Dermis microvascular lymphatic vessel endothelial cell (primary cell): ENCODE measurements around the gene LYPD5. TPM values are rescaled to one million over a fixed set of nuclear protein-coding genes. Genes with fewer than 3 reads are reported as not detected.
"Not testable (repeated sequence)": the region's sequence is repeated elsewhere in the genome, so short reads cannot be mapped to it uniquely, and the experiment has no call there.

Experiments used
- DNase-seq, 2 donors: peaks; one replicate each; pipeline versions ENCODE4 v3.0.0 to v3.0.0-alpha.2; 2010; ENCODE audit warnings: low read depth in 2 of 2
- total RNA-seq: library from RNA; depleted of rRNA; stranded (reverse); fragments of >200 nt; gene quantifications from 2 replicates; pipeline ENCODE4 v1.2.1, GENCODE V29; 2014

LYPD5 gene
- total RNA-seq, 1 donor from 2014 or later = 0.39 TPM

DNA sequence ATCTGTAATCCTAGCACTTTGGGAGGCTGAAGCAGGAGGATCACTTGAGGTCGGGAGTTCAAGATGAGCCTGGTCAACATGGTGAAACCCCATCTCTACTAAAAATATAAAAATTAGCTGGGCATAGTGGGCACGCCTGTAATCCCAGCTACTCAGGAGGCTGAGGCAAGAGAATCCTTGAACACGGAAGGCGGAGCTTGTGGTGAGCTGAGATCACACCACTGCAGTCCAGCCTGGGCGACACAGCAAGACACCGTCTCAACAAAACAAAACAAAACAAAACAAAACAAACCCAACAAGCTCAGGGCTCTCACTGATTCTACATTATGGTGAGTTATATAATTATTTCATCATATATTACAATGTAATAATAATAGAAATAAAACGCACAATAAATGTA, 4.2 kb upstream of the LYPD5 start:
- not testable (repeated sequence) for DNase-seq

DNA sequence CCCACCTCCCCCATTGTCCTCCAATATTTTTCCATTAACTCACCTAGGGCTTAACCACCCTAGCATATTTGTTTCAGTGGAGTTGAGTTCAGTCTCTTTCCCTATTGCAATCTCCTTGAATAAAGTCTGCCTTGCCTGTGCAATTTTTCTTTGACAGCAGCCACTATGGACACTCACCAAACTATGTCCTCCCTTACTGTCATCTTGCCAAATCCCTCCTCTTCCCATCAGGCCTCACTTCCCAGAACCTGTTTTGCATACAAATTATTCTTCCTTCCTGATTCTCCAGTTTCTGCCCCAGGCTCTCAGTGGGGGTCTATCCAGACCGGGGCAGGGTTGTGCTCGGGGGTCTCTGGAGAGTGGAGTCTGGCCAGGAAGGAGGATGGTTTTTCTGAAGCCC, 2.2 kb upstream of the LYPD5 start:
- no peak for DNase-seq

DNA sequence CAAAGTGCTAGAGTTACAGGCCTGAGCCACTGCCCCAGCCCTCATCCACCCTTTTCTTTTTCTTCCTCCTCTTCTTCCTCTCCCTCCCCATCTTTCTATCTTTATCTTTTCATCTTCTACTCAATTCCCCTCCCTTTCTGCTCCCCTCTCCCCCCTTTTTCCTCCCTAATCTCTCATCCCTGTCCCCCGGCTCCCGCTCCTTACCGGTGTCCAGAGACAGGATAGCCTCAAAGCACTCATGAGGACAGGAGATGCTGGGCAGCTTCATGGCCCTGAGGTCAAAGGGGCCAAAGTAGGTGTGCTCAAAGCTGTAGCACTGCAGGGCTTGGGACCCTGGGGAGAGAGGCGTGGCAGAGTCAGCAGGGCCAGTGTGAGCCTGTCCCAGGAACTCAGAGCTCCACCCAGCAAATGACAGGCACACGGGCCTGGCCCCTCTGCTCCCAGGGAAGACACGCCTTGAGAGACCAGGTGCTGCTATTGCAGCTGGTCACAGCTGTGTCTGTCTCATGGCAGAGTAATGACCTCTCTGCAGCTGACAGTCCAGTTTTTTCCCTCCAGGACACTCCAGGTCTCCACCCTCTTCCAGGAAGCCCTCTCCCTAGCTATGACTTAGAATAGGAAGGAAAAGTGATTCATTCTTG, 2.6 kb downstream of the LYPD5 start:
- DNase-seq = peak in 1 of 2 donors; percentile 21

DNA sequence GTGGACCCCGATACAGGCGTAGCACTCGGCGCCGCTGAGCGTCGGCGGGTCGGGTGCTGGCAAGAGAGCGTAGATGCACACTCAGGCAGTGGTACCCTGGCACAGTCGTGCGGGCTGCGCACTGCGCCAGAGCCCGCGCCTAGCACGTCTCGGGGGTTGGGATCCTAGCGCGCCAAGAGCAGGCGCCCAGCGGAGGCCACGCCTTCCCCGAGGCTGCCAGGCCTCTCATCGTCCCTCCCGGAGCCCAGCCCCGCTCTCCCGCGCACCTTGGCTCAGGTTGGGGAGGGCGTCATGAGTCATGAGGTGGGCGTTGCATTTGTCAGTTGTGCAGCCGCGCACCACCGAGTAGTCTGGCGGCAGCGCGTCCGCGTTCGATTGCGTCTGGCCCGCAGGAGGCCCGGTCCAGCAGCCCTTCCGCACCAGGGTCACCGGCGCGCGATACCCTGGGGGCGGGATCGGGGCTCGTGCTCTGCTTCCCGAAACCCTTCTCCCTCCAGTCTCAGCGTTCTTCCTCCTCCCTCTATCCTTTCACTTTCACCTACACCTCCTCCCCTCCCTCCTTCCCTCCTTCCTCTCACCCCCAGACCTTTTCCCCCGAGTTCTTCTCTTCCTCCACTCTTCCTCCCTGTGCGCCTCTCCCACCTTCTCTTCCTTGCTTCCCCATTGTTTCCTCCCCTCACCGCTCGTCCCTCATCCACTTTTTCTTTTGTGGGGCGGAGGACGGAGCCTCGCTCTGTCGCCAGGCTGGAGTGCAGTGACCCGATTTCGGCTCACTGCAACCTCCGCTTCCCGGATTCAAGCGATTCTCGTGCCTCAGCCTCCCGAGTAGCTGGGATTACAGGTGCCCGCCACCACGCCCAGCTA, 3.5 kb downstream of the LYPD5 start:
- DNase-seq = peak in 1 of 2 donors; percentile 22

DNA sequence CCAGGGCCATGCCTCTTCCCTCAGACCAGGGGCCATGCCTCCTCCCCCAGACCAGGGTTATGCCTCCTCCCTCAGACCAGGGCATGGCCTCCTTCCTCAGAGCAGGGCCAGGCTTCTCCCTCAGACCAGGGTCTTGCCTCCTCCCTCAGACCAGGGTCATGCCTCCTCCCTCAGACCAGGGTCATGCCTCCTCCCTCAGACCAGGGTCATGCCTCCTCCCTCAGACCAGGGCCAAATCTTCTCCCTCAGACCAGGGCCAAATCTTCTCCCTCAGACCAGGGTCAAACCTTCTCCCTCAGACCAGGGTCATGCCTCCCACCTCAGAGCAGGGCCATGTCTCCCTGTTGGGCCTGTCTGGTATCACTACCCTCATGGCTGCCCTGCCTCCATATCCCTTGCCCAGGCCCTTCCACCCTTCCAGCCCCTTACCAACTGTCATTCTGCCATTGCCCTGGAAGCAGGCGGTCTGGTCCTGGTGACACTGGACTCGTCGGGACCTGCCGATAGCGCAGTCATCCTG, 4.2 kb downstream of the LYPD5 start:
- no peak for DNase-seq

DNA sequence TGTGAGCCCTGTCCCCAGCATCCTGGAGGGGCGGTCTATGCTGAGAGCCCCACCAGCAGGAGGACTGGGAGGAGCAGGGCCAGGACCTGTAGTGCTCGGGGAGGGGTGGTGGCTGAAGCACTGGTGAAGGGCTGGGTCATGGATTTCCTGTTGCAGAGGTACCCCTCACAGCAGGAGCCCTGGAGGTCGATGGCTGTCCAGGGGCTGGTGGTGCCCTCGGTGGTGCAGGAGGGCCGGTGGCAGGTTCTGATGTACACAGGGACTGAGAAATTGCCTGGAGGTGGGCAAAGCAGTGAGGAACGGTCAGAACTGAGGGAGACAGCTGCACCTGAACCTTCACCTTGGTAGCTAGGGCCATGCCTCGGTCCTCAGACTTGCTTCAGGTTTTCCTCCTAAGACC, 4.7 kb downstream of the LYPD5 start:
- no peak for DNase-seq

DNA sequence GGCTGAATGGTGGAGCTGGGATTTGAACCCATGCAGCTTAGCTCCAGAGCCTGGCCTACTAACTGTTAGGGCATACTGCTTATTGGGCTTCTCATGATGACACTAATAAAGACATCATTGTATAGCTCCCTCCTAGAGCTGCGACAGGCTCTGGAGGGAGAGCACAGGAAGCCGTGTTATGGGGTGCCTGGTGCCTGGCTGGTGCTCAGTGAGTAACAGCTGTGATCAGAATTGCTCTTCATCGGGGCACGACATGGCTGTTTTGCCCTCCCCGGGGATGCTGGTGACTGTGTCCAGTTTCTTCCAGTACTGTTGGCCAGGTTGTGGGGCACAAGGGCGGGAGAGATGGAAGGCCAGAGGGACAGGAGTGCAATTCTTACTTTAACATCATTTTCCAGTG, 5.1 kb downstream of the LYPD5 start:
- DNase-seq = no peak

DNA sequence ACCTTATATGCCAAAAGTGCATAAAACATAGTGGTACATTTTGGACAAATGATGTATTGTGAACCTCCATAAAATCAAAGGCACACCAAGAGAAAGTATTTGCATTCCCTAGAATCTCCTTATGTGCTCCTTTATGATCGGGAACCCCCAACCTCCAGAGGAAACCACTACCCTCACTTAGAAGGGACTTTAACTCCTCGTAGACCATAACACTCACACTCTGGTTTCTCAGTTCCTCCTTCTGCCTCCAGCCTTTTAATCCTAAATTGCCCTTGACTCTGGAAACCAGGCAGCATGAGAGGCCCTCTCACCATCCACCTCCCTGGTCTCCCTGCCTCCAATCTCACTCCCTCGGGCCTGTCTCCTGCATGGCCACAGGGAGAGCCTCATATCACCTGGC, 11.7 kb downstream of the LYPD5 start:
- DNase-seq = no peak

DNA sequence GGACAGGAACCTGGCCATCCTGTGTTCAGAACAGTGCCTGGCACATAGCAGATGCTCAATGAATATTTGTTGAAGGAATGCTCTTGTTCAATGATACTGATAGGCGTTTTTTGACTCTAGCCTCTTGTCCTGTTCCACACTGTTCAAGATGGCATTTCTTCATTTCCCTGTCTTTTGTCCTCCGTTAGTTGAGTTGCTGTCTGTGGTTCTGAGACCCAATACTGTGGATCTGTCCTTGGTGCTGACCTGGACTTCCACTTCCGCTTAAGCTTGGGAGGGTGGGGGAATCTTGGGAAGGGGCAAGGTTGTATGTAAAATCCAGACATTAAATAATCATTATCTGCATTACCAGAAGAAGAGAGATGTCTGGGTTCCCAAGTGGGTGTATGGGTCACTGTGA, 13.2 kb downstream of the LYPD5 start:
- DNase-seq = peak; percentile 9 to 57

DNA sequence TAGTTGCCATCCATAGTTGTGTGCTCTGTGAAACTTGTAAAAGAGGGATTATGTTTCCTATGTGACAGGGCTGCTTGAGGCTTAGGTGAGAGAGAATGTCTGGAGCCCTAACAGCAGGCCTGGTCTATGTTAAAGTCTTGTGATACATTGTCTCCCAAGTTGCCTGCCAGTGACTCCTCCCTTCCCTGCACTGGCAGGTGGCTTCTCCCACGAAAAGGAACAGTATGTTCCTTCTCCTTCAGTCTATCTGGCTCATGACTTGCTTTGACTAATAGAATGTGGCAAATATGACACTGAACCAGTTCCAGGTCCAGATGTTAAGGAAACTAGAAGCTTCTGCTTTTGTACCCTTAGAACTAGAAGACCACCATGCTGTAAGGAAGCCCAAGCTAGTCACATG, 15.6 kb downstream of the LYPD5 start:
- DNase-seq = no peak

DNA sequence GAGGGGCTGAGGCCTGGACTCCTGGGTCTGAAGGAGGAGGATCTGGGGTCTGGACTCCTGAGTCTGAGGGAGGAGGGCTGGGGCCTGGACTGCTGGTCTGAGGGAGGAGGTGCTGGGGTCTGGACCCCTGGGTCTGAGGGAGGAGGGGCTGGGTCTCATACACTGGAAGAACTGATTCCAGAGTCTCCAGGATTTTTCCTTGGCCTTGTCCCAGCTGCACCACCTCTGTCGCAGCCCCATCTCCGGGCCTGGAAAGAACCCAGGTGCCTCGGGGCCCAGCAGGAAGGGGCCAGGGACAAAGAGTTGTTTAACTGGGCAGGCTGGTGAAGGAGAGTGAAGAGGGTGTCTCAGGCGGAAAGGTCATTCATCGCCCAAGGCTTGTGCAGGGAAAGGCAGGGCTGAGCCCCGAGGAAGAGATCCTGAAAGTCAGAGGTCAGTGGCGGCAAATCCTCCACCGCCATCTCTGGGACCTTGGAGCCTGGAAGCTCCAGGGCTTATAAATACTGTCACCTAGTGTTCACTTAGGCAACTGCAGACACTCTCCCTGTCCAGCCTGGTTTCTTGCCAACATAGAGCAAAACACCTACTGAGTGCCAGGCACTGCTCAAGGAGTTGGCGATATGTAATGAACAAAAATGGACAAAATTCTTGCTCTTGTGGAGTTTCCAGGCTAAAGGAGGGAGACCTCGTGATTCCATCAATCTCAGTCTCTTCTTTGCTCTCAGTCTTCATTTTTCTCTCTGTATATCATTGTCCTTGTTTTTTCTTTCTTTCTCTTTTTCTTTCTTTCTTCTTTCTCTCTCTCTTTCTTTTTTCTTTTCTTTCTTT, 17.1 kb downstream of the LYPD5 start:
- DNase-seq = peak; percentile 50 to 73

DNA sequence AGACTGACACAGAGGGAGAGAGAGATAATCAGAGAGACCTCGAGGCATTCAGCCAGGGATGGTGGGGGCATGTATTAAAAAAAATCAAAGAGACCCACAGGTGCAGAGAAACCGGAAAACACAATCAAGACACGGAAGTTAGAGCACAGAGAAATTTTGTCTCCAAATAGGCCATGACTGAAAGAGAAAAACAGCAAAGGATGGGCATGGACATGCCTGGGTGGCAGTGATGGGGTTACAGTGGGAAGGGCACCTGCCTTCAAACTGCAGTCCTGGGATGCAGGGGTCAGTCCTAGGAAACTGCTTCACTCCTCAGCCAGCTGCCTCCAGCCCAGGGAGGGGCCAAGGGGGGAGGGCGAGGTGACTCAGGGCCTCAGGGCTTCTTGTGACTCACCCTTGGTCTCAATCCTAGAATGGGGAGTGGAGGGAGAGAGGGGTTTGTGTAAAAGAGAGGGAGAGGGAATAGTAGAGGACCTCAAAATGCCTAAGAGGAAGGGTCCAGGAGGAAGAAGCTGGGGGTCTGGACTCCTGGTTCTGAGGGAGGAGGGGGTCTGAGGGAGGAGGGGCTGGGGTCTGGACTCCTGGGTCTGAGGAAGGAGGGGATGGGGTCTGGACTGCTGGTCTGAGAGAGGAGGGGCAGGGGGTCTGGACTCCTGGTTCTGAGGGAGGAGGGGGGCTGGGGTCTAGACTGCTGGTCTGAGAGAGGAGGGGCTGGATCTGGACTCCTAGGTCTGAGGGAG, 17.8 kb downstream of the LYPD5 start:
- DNase-seq = peak in 1 of 2 donors; percentile 64

DNA sequence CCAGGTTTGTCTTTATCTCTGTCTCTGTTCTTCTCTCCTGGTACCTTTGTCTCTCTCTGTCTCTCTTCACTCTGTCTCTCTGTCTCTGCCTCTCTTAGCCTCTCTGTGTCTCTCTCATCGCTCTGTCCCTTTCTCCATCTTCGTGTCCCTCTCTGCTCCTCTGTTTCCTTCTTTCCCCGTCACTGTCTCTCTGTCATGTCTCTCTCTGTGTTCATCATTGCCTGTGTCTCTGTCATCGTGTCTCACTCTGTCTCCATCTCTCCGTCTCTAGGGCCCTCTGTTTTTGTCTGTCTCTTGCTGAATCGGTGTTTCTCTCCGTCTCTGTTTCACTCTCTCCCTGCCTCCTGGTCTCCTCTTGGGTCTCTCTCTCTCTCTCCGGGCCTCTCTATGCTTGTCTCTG, 18.6 kb downstream of the LYPD5 start:
- DNase-seq = no peak

DNA sequence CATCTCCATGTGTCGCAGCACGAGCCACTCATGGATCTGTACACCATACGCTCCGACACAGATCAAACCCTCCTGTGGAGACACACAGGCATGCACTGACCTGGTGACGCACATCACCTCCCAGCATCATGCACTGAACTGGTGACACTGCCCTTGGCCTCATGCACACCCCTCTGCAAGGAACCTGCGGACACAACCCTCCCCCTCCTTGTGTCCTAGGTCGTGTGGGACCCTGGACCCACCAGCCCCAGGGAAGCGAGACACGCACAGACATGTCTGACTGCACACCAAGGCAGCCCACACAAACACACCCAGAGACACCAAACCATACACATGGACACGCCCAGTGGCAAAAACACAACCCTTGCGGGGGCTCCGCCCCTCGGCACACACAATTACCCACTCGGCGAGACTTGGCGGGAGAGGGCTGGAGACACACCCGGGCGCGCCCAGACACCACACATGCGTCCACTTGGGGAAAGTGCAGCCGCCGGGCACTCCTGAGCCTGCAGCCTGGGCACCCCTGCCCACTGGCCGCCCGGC, 19.5 kb downstream of the LYPD5 start:
- DNase-seq = no peak

DNA sequence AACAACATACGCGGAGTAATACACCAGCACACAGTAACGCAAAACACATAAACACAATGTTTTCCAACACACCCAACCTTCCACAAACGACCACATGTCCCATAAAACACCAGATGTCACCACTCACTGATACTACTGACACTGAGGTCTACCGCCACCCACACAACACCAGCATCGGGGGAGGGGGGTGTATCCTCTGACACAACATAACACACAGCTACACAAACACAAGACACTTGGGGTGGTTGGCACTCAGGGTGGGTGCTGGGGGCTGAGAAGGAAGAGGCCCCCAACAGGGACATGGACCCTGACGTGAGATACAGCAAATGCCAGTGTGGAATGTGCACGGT, 20.0 kb downstream of the LYPD5 start:
- DNase-seq = no peak

DNA sequence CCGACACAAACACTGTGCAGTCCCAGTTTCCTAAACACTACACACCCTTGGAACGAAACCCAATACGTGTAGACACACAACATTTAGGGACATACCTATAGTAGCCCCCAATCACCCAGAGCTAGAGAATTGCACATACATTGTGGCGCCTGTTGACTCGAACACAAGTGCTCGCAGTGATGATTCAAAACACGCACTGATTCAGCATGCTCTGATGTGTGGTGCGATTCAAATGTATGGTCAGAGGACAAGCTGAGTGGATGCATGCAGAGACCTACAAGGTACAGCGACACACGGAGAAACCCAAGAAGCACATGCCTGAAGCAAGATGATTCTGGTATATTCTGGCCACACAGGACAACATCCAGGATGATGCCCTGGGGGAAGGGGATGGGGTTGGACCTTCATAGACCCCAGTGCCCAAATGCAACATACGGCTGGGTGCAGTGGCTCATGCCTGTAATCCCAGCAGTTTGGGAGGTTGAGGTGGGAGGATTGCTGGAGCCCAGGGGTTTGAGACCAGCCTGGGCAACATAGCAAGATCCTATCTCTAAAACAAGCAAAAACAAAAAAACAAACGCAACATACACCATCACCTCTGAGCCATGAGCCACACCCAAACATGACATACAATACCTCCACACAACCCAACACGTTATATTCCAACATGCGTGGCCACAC, 20.5 kb downstream of the LYPD5 start:
- no peak for DNase-seq

DNA sequence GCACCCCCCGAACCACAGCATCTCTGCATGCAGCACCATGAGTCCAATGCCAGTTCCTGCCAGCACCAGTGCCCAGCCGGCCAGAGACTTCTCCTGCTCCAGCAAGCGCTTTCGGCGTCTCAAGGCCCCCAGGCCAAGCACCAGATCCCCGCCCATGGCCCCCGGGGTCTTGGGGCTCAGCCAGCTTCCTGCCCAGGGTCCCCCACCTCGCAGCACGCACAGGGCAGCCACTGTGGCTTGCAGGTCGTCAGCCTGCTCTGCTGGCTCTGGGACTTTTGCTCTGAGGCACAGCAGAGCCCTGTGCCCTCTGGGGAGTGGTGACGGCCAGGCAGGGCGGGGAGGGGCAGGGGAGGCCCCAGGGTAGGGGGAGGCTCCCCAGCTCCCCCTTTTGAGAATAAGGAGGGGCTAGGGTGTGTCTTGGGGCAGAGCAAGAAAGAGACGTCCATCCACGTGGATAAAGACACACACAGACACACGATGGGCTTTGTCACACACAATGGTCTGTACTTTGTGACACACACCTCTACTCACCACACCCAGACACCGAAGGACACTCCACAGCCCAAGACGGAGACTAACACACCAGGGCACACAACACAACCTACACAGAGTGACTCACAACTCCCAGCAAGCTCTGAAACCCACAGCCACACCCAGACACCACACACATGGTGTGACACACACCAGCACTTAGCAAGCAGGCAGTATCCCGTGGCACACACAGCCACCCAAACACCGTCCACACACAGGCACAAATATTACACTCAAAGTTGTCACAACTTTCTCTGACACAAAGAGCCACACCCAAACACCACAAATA, 21.3 kb downstream of the LYPD5 start, which contains the start of gene KCNN4:
Gene KCNN4, minus strand, starts transcription at position 268 of the 820 bp plus-strand sequence. Its CDS starts 112 bp downstream, at position 156.
- no peak for DNase-seq

DNA sequence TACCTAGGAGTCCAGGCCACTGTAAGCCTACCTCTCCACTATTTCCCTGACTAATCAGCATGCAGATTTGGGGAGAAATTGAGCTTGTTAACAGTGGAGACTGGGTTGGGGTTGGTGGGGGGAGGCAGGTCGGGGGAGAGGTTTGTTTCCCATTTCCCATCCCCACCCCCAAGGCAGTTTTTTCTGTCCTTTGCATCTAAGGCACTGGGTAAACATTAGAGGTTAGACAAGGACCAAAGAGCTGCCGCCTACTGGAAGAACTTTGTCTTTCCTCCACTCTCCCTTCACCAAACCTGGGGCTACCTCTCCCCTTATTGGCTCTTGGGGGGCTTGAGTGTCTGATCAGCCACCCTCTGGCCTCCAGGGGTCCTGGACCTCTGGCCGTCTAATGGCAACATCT, 22.4 kb downstream of the LYPD5 start:
- DNase-seq = no peak

DNA sequence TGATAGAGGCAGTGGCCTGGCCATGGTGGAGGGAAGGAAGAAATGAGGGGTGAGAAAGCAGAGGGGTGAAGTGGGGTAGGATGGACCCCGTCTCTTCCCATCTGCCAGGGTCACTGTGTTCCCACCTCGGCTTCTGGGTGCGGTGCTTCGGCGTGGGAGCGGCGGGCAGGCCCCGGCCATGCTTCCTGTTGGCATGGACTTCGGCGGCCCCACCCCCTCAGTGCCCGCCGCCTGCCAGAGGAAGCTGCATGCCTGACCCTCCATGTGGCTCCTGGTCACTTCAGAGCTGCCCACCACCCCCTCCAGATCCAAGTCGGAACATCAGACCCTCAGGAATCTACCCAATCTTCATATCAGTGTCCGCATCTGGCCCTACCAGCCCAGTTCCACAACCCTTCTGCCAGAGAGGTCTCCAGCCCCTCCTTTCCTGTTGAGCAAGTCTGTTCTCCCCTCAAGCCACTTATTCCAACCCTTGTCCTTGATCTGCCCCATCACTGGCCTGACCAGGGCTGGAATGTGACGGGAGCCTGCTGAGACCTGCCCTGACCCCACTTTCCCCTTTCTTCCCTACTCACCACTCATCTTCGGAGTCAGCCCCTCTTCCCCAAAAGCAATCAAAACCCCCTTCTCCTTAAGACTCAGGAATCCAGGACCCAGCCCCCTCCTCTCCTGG, 23.0 kb downstream of the LYPD5 start:
- peak in 1 of 2 donors; percentile 24 for DNase-seq
